Spleen (tissue), 11 donors: ENCODE results near the gene CSNK2B. TPM values are rescaled to one million over a fixed set of nuclear protein-coding genes. Genes with fewer than 3 reads are reported as not detected.

Experiments
- DNase-seq: peaks from one replicate; pipeline ENCODE4 v3.0.0-alpha.2; 2020
- H3K27ac ChIP-seq, 8 donors: fragments of 200-600 bp; sonication (generic) in 7 of 8; 1 replicate in 4 of 8; 2 replicates in 4 of 8; pipeline versions ENCODE4 v1.5.0 to v1.8.0; 2016 to 2021; ENCODE audit warnings: inconsistent platforms in 4 of 8, mild to moderate bottlenecking in 4 of 8, moderate library complexity in 1 of 8
- H3K27me3 ChIP-seq, 7 donors: fragments of 200-600 bp; sonication (generic) in 6 of 7; replicated peaks in 1 of 7; 1 replicate in 4 of 7; 2 replicates in 3 of 7; pipeline versions ENCODE4 v1.5.0 to v1.8.0; 2016 to 2021; ENCODE audit warnings: inconsistent platforms in 3 of 7, mild to moderate bottlenecking in 1 of 7
- H3K36me3 ChIP-seq, 6 donors: fragments of 200-600 bp; sonication (generic) in 5 of 6; 1 replicate in 4 of 6; 2 replicates in 2 of 6; pipeline versions ENCODE4 v1.5.0 to v1.8.0; 2016 to 2021; ENCODE audit warnings: inconsistent platforms in 2 of 6
- H3K4me1 ChIP-seq, 6 donors: fragments of 200-600 bp; sonication (generic) in 5 of 6; 1 replicate in 3 of 6; 2 replicates in 3 of 6; pipeline versions ENCODE4 v1.5.0 to v1.8.0; 2016 to 2021; ENCODE audit warnings: inconsistent platforms in 3 of 6
- H3K4me3 ChIP-seq, 8 donors: fragments of 200-600 bp; sonication (generic) in 7 of 8; 1 replicate in 4 of 8; 2 replicates in 4 of 8; pipeline versions ENCODE4 v1.5.0 to v1.8.0; 2016 to 2021; ENCODE audit warnings: inconsistent platforms in 4 of 8, mild to moderate bottlenecking in 4 of 8, moderate library complexity in 2 of 8
- H3K9me3 ChIP-seq, 8 donors: fragments of 200-600 bp; sonication (generic) in 7 of 8; 1 replicate in 4 of 8; 2 replicates in 4 of 8; pipeline versions ENCODE4 v1.5.0 to v1.8.0; 2016 to 2021; ENCODE audit warnings: inconsistent platforms in 4 of 8
- POLR2A ChIP-seq, 3 donors: fragments of 450-650 bp; IDR thresholded peaks; one replicate each; pipeline ENCODE4 v1.5.1; 2017; ENCODE audit warnings: antibody characterized with exemption in 3 of 3, mild to moderate bottlenecking in 1 of 3
- POLR2AphosphoS5 ChIP-seq, 3 donors: sonication (generic); formaldehyde crosslinking; IDR thresholded peaks; one replicate each; pipeline ENCODE4 v1.5.1; 2017; ENCODE audit warnings: antibody characterized with exemption in 3 of 3
- WGBS, 5 donors: extraction: QIAGEN DNeasy Blood & Tissue Kit in 3 of 5; methylation state at CpG; one replicate each; pipeline versions ENCODE4 v1.1.5 to v1.1.7; 2013 to 2018; 5-methylcytosine and 5-hydroxymethylcytosine counted together
- intact Hi-C: fragments of 100-400 bp; cut with DNase I; formaldehyde crosslinking; loops from one replicate; pipeline ENCODE4 v1.15.0; 2023; ENCODE audit warnings: low total_unique reads
- polyA plus RNA-seq, 3 donors: library from polyadenylated mRNA; stranded (reverse); fragments of 200-250 nt; gene quantifications; one replicate each; pipeline ENCODE4 v1.2.1, GENCODE V29; 2013
- total RNA-seq, 7 donors: library from RNA; depleted of rRNA in 3 of 7; stranded (reverse); fragments of >200 nt in 3 of 7; fragmentation: NEBNext Ultra II Directional in 4 of 7; extraction: Animal tissue kit (Norgen Biotek cat#: 25700) in 4 of 7; gene quantifications; one replicate each; pipeline versions ENCODE4 v1.1.0 to v1.2.1, GENCODE V29; 2016 to 2021
- TF ChIP-seq, protein P1 (sequence below), 11 experiments: fragments of 200-600 bp in 7 of 11; fragments of 450-650 bp in 4 of 11; sonication (generic) in 4 of 11; IDR thresholded peaks in 8 of 11; conservative IDR thresholded peaks in 3 of 11; 1 replicate in 7 of 11; 2 replicates in 4 of 11; pipeline versions ENCODE4 v1.4.0 to v1.8.0; 2016 to 2021; ENCODE audit warnings: antibody characterized with exemption in 11 of 11, inconsistent platforms in 4 of 11, mild to moderate bottlenecking in 1 of 11
- donor health status: healthy with polysubstance abuse.
- donor health status: DM: no; HTN: no; CAD: no; lungs with moderate emphysema.
- donor health status: DM: no; HTN: no; CAD: no.
- donor health status: Bipolar disorder and iron deficiency.
- donor health status: healthy.
- donor health status: DM: no; HTN: no; CAD: no.
- donor health status: DM: yes; HTN: yes; CAD: no.

Gene CSNK2B
- total and polyA plus RNA-seq, 10 donors, result 122 to 294 (median 145) TPM

GRCh38 chr6:31691564-31692108, 25.8 kb downstream of the CSNK2B start:
- Histone ChIP-seq H3K36me3 (peaks cover 0 to 100% (median 99%) of the 10 kb centered on the region in 6 donors), H3K9me3 (no peaks in the 10 kb centered on the region), H3K27me3 (no peaks in the 10 kb centered on the region), H3K27ac (no peak overlapping the region), H3K4me1 (peaks cover 0 to 14% (median 9%) of the 10 kb centered on the region in 6 donors), H3K4me3 (no peak overlapping the region)
- no peak for TF ChIP-seq POLR2A (IDR thresholded peaks at IDR 0.05)
- TF ChIP-seq, protein P1, sequence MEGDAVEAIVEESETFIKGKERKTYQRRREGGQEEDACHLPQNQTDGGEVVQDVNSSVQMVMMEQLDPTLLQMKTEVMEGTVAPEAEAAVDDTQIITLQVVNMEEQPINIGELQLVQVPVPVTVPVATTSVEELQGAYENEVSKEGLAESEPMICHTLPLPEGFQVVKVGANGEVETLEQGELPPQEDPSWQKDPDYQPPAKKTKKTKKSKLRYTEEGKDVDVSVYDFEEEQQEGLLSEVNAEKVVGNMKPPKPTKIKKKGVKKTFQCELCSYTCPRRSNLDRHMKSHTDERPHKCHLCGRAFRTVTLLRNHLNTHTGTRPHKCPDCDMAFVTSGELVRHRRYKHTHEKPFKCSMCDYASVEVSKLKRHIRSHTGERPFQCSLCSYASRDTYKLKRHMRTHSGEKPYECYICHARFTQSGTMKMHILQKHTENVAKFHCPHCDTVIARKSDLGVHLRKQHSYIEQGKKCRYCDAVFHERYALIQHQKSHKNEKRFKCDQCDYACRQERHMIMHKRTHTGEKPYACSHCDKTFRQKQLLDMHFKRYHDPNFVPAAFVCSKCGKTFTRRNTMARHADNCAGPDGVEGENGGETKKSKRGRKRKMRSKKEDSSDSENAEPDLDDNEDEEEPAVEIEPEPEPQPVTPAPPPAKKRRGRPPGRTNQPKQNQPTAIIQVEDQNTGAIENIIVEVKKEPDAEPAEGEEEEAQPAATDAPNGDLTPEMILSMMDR (IDR thresholded peaks at IDR 0.05 in 8 of 11, conservative IDR thresholded peaks at IDR 0.05 in 3 of 11), result no peak
- no peak for TF ChIP-seq POLR2AphosphoS5 (IDR thresholded peaks at IDR 0.05)
- 91 to 97% (median 96%) methylated on average over 8 to 12 of the region's 12 CpGs for WGBS, 5 donors
- DNase-seq, result no peak
- intact Hi-C loops, result no loop called here

GRCh38 chr6:31692353-31692752, 26.5 kb downstream of the CSNK2B start:
- intact Hi-C loops, result no loop called here
- peaks cover 0 to 100% (median 98%) of the 10 kb centered on the region in 6 donors for H3K36me3 ChIP-seq
- H3K4me3 ChIP-seq, result no peak overlapping the region
- no peaks in the 10 kb centered on the region for H3K27me3 ChIP-seq
- no peak for DNase-seq
- peaks cover 0 to 17% (median 10%) of the 10 kb centered on the region in 6 donors for H3K4me1 ChIP-seq
- H3K27ac ChIP-seq, result no peak overlapping the region
- WGBS, 5 donors, result 87 to 97% (median 92%) methylated on average over 4 of the region's 4 CpGs
- H3K9me3 ChIP-seq, result no peaks in the 10 kb centered on the region
- TF ChIP-seq, protein P1 (IDR thresholded peaks at IDR 0.05 in 8 of 11, conservative IDR thresholded peaks at IDR 0.05 in 3 of 11), result no peak
- no peak for TF ChIP-seq POLR2AphosphoS5 (IDR thresholded peaks at IDR 0.05)
- no peak for TF ChIP-seq POLR2A (IDR thresholded peaks at IDR 0.05)

- no peaks in the 10 kb centered on the region for H3K9me3 ChIP-seq
- 82 to 97% (median 92%) methylated on average over 9 of the region's 9 CpGs for WGBS, 5 donors
- peaks cover 0 to 100% (median 93%) of the 10 kb centered on the region in 6 donors for H3K36me3 ChIP-seq
- intact Hi-C loops, result no loop called here
- no peak overlapping the region for H3K27ac ChIP-seq
- DNase-seq, result no peak
- TF ChIP-seq, protein P1 (IDR thresholded peaks at IDR 0.05 in 8 of 11, conservative IDR thresholded peaks at IDR 0.05 in 3 of 11), result no peak
- TF ChIP-seq POLR2AphosphoS5 (IDR thresholded peaks at IDR 0.05) (no peak), POLR2A (IDR thresholded peaks at IDR 0.05) (no peak)
- H3K4me3 ChIP-seq, result no peak overlapping the region
- no peaks in the 10 kb centered on the region for H3K27me3 ChIP-seq
- H3K4me1 ChIP-seq, result peaks cover 0 to 22% (median 13%) of the 10 kb centered on the region in 6 donors
These were observed 27.0 kb downstream of the CSNK2B start for GRCh38 chr6:31692886-31693285.

DNA sequence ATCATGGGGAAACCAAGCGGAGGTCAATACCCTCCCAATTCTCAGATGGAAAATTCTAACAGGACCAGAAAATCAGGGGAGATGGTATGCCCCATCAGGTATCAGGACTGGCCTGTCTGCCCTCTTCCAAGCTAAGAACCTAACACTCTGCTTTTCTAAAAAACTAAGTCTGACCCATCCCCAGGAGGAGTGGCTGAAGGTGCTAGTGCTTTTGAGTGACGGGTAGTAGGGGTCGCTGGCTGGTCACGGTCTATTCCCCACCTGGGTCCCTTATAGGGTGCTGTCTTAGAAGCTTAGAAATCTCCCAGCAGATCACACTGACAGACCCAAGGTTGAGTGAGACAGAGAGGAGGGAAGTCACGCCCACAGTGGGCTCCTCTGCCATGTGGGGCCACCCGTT, 27.7 kb downstream of the CSNK2B start:
- peaks cover 0 to 100% (median 90%) of the 10 kb centered on the region in 6 donors for H3K36me3 ChIP-seq
- intact Hi-C loops, result no loop called here

More for the DNA sequence above, 27.7 kb downstream of the CSNK2B start:
- TF ChIP-seq POLR2A (IDR thresholded peaks at IDR 0.05), result no peak
- TF ChIP-seq, protein P1 (IDR thresholded peaks at IDR 0.05 in 8 of 11, conservative IDR thresholded peaks at IDR 0.05 in 3 of 11), result no peak
- no peak for TF ChIP-seq POLR2AphosphoS5 (IDR thresholded peaks at IDR 0.05)
- H3K27ac ChIP-seq, result no peak overlapping the region
- H3K27me3 ChIP-seq, result no peaks in the 10 kb centered on the region
- no peak for DNase-seq
- WGBS, 5 donors, result 85 to 96% (median 91%) methylated on average over 5 to 6 of the region's 6 CpGs
- no peak overlapping the region for H3K4me3 ChIP-seq
- H3K9me3 ChIP-seq, result no peaks in the 10 kb centered on the region
- H3K4me1 ChIP-seq, result peaks cover 0 to 28% (median 14%) of the 10 kb centered on the region in 6 donors
